SK-N-SH (cell line): ENCODE data around the gene TANGO6.

ENCODE experiments used
- EZH2phosphoT487 ChIP-seq: fragments of 200-600 bp; sonication (generic); IDR thresholded peaks from 2 replicates; pipeline ENCODE4 v1.6.1; 2017; ENCODE audit warnings: low read depth, mixed run types, mild to moderate bottlenecking, antibody characterized with exemption, moderate library complexity, borderline replicate concordance
- POLR2AphosphoS5 ChIP-seq: IDR thresholded peaks from 2 replicates; pipeline ENCODE4 v1.6.1; 2012; ENCODE audit warnings: low read depth, low read length
- TAF1 ChIP-seq: IDR thresholded peaks from 2 replicates; pipeline ENCODE4 v1.6.1; 2012; ENCODE audit warnings: low read depth, mild to moderate bottlenecking, low read length, moderate library complexity, borderline replicate concordance
- TF ChIP-seq, protein P1 (sequence below): fragments of 200-600 bp; sonication (generic); IDR thresholded peaks from 2 replicates; pipeline ENCODE4 v1.6.1; 2017; ENCODE audit warnings: antibody characterized with exemption, mild to moderate bottlenecking, moderate library complexity
- TF ChIP-seq, protein P2 (sequence below): IDR thresholded peaks from 2 replicates; pipeline ENCODE4 v1.4.0; 2012; ENCODE audit warnings: low read depth, borderline replicate concordance

DNA sequence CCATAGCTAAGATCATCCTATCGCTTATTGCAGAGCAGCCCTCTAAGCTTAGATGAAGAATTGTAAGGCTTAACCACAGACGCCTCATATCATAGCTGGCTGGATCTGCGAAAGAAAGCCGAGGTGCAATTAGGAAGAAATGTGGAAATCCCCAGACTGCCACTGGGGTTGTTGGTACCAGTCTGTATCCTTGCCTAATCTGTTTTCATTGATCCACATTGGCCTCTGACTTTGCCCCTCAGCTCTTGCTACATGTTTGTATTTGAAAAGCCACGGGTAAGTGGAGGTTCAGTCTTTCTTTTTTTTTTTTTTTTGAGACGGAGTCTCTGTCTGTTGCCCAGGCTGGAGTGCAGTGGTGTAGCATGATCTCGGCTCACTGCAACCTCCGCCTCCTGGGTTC is 48.9 kb downstream of the TANGO6 start:
- TF ChIP-seq POLR2AphosphoS5 (no peak), TAF1 (no peak), EZH2phosphoT487 (no peak)
- TF ChIP-seq, protein P1, sequence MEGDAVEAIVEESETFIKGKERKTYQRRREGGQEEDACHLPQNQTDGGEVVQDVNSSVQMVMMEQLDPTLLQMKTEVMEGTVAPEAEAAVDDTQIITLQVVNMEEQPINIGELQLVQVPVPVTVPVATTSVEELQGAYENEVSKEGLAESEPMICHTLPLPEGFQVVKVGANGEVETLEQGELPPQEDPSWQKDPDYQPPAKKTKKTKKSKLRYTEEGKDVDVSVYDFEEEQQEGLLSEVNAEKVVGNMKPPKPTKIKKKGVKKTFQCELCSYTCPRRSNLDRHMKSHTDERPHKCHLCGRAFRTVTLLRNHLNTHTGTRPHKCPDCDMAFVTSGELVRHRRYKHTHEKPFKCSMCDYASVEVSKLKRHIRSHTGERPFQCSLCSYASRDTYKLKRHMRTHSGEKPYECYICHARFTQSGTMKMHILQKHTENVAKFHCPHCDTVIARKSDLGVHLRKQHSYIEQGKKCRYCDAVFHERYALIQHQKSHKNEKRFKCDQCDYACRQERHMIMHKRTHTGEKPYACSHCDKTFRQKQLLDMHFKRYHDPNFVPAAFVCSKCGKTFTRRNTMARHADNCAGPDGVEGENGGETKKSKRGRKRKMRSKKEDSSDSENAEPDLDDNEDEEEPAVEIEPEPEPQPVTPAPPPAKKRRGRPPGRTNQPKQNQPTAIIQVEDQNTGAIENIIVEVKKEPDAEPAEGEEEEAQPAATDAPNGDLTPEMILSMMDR, result no peak
- TF ChIP-seq, protein P2, sequence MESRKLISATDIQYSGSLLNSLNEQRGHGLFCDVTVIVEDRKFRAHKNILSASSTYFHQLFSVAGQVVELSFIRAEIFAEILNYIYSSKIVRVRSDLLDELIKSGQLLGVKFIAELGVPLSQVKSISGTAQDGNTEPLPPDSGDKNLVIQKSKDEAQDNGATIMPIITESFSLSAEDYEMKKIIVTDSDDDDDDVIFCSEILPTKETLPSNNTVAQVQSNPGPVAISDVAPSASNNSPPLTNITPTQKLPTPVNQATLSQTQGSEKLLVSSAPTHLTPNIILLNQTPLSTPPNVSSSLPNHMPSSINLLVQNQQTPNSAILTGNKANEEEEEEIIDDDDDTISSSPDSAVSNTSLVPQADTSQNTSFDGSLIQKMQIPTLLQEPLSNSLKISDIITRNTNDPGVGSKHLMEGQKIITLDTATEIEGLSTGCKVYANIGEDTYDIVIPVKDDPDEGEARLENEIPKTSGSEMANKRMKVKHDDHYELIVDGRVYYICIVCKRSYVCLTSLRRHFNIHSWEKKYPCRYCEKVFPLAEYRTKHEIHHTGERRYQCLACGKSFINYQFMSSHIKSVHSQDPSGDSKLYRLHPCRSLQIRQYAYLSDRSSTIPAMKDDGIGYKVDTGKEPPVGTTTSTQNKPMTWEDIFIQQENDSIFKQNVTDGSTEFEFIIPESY, result no peak
